ENCODE results near the gene WASHC4.
"Not testable (repeated sequence)": the region's sequence is repeated elsewhere in the genome, so short reads cannot be mapped to it uniquely, and the experiment has no call there.

DNA sequence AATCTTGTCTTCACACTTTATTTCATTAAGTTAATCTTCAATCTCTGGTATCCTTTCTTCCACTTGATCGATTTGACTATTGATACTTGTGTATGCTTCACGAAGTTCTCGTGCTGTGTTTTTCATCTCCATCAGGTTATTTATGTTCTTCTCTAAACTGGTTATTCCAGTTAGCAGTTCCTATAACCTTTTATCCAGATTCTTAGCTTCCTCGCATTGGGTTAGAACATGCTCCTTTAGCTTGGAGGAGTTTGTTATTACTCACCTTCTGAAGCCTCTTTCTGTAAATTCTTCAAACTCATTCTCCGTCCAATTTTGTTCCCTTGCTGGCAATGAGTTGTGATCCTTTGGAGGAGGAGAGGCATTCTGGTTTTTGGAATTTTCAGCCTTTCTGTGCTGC, 76.4 kb downstream of the WASHC4 start:
- TF ChIP-seq, protein P1, sequence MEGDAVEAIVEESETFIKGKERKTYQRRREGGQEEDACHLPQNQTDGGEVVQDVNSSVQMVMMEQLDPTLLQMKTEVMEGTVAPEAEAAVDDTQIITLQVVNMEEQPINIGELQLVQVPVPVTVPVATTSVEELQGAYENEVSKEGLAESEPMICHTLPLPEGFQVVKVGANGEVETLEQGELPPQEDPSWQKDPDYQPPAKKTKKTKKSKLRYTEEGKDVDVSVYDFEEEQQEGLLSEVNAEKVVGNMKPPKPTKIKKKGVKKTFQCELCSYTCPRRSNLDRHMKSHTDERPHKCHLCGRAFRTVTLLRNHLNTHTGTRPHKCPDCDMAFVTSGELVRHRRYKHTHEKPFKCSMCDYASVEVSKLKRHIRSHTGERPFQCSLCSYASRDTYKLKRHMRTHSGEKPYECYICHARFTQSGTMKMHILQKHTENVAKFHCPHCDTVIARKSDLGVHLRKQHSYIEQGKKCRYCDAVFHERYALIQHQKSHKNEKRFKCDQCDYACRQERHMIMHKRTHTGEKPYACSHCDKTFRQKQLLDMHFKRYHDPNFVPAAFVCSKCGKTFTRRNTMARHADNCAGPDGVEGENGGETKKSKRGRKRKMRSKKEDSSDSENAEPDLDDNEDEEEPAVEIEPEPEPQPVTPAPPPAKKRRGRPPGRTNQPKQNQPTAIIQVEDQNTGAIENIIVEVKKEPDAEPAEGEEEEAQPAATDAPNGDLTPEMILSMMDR (IDR thresholded peaks at IDR 0.05), result not testable (repeated sequence)
- TF ChIP-seq POLR2A (IDR thresholded peaks at IDR 0.05; ENCODE audit: low read depth), result not testable (repeated sequence)

Data from esophagus muscularis mucosa (tissue), 3 donors.